C4-2B (cell line): ENCODE data around the gene RPS6KA1.

Experiments used
- CTCF ChIP-seq: fragments of 450-650 bp; conservative IDR thresholded peaks from 2 replicates; pipeline ENCODE4 v1.5.1; 2017; ENCODE audit warnings: mild to moderate bottlenecking
- ZFX ChIP-seq: fragments of 450-650 bp; IDR thresholded peaks from 2 replicates; pipeline ENCODE4 v1.6.1; 2017

- TF ChIP-seq CTCF (no peak), ZFX (no peak)
Observed at GRCh38 chr1:26546375-26546774, 16.8 kb downstream of the RPS6KA1 start.
